HepG2 (cell line): ENCODE data around the gene TMEM143. TPM values are rescaled to one million over a fixed set of nuclear protein-coding genes. Genes with fewer than 3 reads are reported as not detected.

ENCODE experiments used
- ATAC-seq: fragments of 200-7000 bp; cut with Tn5 transposase; 3 replicates; pipeline ENCODE4 v1.9.1; 2020; ENCODE audit warnings: mild to moderate bottlenecking, moderate library complexity
- BruUV-seq: library from RNA; stranded (reverse); fragments of 400-500 nt; replicated peaks from 2 replicates; lab custom pipeline; 2021; lab: Mats Ljungman, UMichigan
- CTCF ChIA-PET: fragments of 300-600 bp; formaldehyde crosslinking; extraction: SDS; loops from one replicate; lab custom pipeline; 2021; ENCODE audit warnings: low total read pairs, inconsistent platforms, low intra/inter-chr PET ratio; lab: Yijun Ruan, JAX
- POLR2A ChIA-PET: fragments of 350-600 bp; sonication (Branson Sonifier 250); formaldehyde crosslinking; loops from one replicate; lab custom pipeline; 2020; ENCODE audit warnings: antibody characterized with exemption, inconsistent platforms; lab: Yijun Ruan, JAX
- DNase-seq: peaks from one replicate; pipeline ENCODE4 v3.0.0-alpha.2; 2015; ENCODE audit warnings: low spot score
- FAIRE-seq: peaks from 3 replicates; lab custom pipeline; 2011; peaks lifted over from hg19 to GRCh38; lab: Jason Lieb, UNC
- H2AFZ ChIP-seq: one replicate; pipeline ENCODE4 v1.6.1; 2011; ENCODE audit warnings: low read length, inconsistent platforms
- H3K27ac ChIP-seq: fragments of 300-600 bp; 3 replicates; pipeline ENCODE4 v1.8.0; 2011; ENCODE audit warnings: mixed run types, mild to moderate bottlenecking, mixed read lengths, low read length, inconsistent platforms; ENCODE audit not compliant: insufficient read depth; ENCODE audit errors: extremely low read length
- H3K27me3 ChIP-seq, 2 experiments: fragments of 200-600 bp in 1 of 2; 2 replicates in 1 of 2; 3 replicates in 1 of 2; pipeline versions ENCODE4 v1.6.0 to v1.8.0; 2011; ENCODE audit warnings: low read length in 2 of 2, mild to moderate bottlenecking in 2 of 2, moderate library complexity in 2 of 2, inconsistent platforms in 1 of 2; ENCODE audit not compliant: insufficient read depth in 2 of 2, control insufficient read depth in 1 of 2
- H3K36me3 ChIP-seq, 2 experiments: fragments of 200-600 bp in 1 of 2; replicated peaks in 1 of 2; 2 replicates in 1 of 2; 3 replicates in 1 of 2; pipeline versions ENCODE4 v1.5.1 to v1.8.0; 2011; ENCODE audit warnings: low read length in 2 of 2, inconsistent platforms in 1 of 2; ENCODE audit not compliant: insufficient read depth in 2 of 2, control insufficient read depth in 1 of 2
- H3K4me1 ChIP-seq: 2 replicates; pipeline ENCODE4 v1.5.1; 2012; ENCODE audit warnings: low read length, inconsistent platforms; ENCODE audit not compliant: insufficient read depth
- H3K4me2 ChIP-seq: 2 replicates; pipeline ENCODE4 v1.6.0; 2011; ENCODE audit warnings: low read depth, low read length, inconsistent platforms
- H3K4me3 ChIP-seq, 3 experiments: fragments of 200-600 bp in 1 of 3; sonication (generic), shearing (Covaris generic) in 1 of 3; replicated peaks in 1 of 3; 2 replicates each; pipeline ENCODE4 v1.5.1; 2011 to 2016; ENCODE audit warnings: low read length in 3 of 3, inconsistent platforms in 2 of 3, low read depth in 2 of 3, mild to moderate bottlenecking in 2 of 3, control low read depth in 1 of 3, mixed read lengths in 1 of 3; ENCODE audit not compliant: insufficient read depth in 1 of 3
- H3K79me2 ChIP-seq: one replicate; pipeline ENCODE4 v1.6.1; 2011; ENCODE audit warnings: low read length, inconsistent platforms; ENCODE audit not compliant: insufficient read depth
- H3K9ac ChIP-seq: 2 replicates; pipeline ENCODE4 v1.6.0; 2011; ENCODE audit warnings: mild to moderate bottlenecking, low read depth, low read length, inconsistent platforms; ENCODE audit not compliant: insufficient read depth
- H3K9me3 ChIP-seq: 2 replicates; pipeline ENCODE4 v1.5.1; 2012; ENCODE audit warnings: mild to moderate bottlenecking, low read length
- H4K20me1 ChIP-seq: 2 replicates; pipeline ENCODE4 v1.6.0; 2011; ENCODE audit warnings: inconsistent platforms, mild to moderate bottlenecking, low read length, moderate library complexity; ENCODE audit not compliant: insufficient read depth
- ARHGAP35 ChIP-seq: sonication (generic); formaldehyde crosslinking; IDR thresholded peaks from 2 replicates; pipeline ENCODE4 v1.9.0; 2022; ENCODE audit warnings: mild to moderate bottlenecking, inconsistent platforms, moderate library complexity, missing genetic modification reagents, borderline replicate concordance
- ARNTL ChIP-seq: sonication (generic); formaldehyde crosslinking; IDR thresholded peaks from 2 replicates; pipeline ENCODE4 v1.4.0; 2020; ENCODE audit warnings: mild to moderate bottlenecking, missing genetic modification reagents
- ATAD3A ChIP-seq: sonication (generic); formaldehyde crosslinking; IDR thresholded peaks from 2 replicates; pipeline ENCODE4 v1.4.0; 2020; ENCODE audit warnings: missing genetic modification reagents
- BCL3 ChIP-seq: sonication (generic); formaldehyde crosslinking; IDR thresholded peaks from 2 replicates; pipeline ENCODE4 v1.5.1; 2020; ENCODE audit warnings: mild to moderate bottlenecking, missing genetic modification reagents, moderate library complexity
- GPN1 ChIP-seq: sonication (generic); formaldehyde crosslinking; IDR thresholded peaks from 2 replicates; pipeline ENCODE4 v1.5.1; 2020; ENCODE audit warnings: missing genetic modification reagents, borderline replicate concordance
- KLF16 ChIP-seq, 2 experiments: sonication (generic) in 1 of 2; formaldehyde crosslinking in 1 of 2; IDR thresholded peaks; 2 replicates each; pipeline versions ENCODE4 v1.6.1 to v1.8.0; 2016 to 2023; ENCODE audit warnings: missing genetic modification reagents in 2 of 2, missing compliant biosample characterization in 1 of 2
- KMT2B ChIP-seq: IDR thresholded peaks from 2 replicates; pipeline ENCODE4 v1.6.1; 2016; ENCODE audit warnings: missing genetic modification reagents, missing compliant biosample characterization
- MXI1 ChIP-seq: IDR thresholded peaks from 3 replicates; pipeline ENCODE4 v1.6.1; 2012; ENCODE audit warnings: low read depth, low read length, inconsistent platforms, borderline replicate concordance
- MZF1 ChIP-seq: sonication (generic); formaldehyde crosslinking; IDR thresholded peaks from 2 replicates; pipeline ENCODE4 v1.8.1; 2023; ENCODE audit warnings: mild to moderate bottlenecking, missing genetic modification reagents, borderline replicate concordance
- NFYB ChIP-seq: sonication (generic); formaldehyde crosslinking; IDR thresholded peaks from 2 replicates; pipeline ENCODE4 v1.4.0; 2020; ENCODE audit warnings: missing genetic modification reagents
- SMARCE1 ChIP-seq: fragments of 450-650 bp; IDR thresholded peaks from 2 replicates; pipeline ENCODE4 v1.6.1; 2017; ENCODE audit warnings: borderline replicate concordance
- SNAPC2 ChIP-seq: sonication (generic); formaldehyde crosslinking; IDR thresholded peaks from 2 replicates; pipeline ENCODE4 v1.8.1; 2022; ENCODE audit warnings: mild to moderate bottlenecking, missing genetic modification reagents
- TBP ChIP-seq: sonication (generic); formaldehyde crosslinking; IDR thresholded peaks from 2 replicates; pipeline ENCODE4 v1.5.0; 2020; ENCODE audit warnings: missing genetic modification reagents
- ZNF124 ChIP-seq: sonication (generic); formaldehyde crosslinking; IDR thresholded peaks from 2 replicates; pipeline ENCODE4 v1.4.0; 2020; ENCODE audit warnings: missing genetic modification reagents
- ZNF510 ChIP-seq: sonication (generic); formaldehyde crosslinking; IDR thresholded peaks from 2 replicates; pipeline ENCODE4 v1.4.0; 2020; ENCODE audit warnings: low read depth, mild to moderate bottlenecking, missing genetic modification reagents
- ZNF546 ChIP-seq: sonication (generic); formaldehyde crosslinking; conservative IDR thresholded peaks from 2 replicates; pipeline ENCODE4 v1.8.1; 2023; ENCODE audit warnings: mild to moderate bottlenecking, missing genetic modification reagents
- ZNF839 ChIP-seq: sonication (generic); formaldehyde crosslinking; IDR thresholded peaks from 2 replicates; pipeline ENCODE4 v1.4.0; 2020; ENCODE audit warnings: missing genetic modification reagents, mild to moderate bottlenecking, borderline replicate concordance
- WGBS: methylation state at CpG from one replicate; pipeline ENCODE4 v1.1.6; 2017; ENCODE audit warnings: low lambda C conversion rate; 5-methylcytosine and 5-hydroxymethylcytosine counted together
- in situ Hi-C: cut with HindIII; loops from 2 replicates; pipeline ENCODE4 v1.10.0; 2017; ENCODE audit warnings: low pct_unique_long_range_greater_than_20kb; ENCODE audit not compliant: extremely low pct_ligation_motif_present
- intact Hi-C: fragments of 100-400 bp; cut with micrococcal nuclease; formaldehyde crosslinking; loops from one replicate; pipeline ENCODE4 v1.10.0; 2022; ENCODE audit not compliant: unreplicated experiment
- polyA plus RNA-seq, 8 experiments: library from polyadenylated mRNA; depleted of rRNA in 3 of 8; stranded (reverse) in 7 of 8; unstranded in 1 of 8; fragments of >200 nt; fragmentation: Illumina TruSeq in 4 of 8; extraction: Trizol in 4 of 8; gene quantifications; 2 replicates each; pipeline versions ENCODE4 v1.2.1 to v1.2.3, GENCODE V29; 2011 to 2016; ENCODE audit warnings: low read depth in 4 of 8, missing spikeins in 1 of 8, mixed read lengths in 1 of 8; ENCODE audit not compliant: insufficient read depth in 1 of 8
- total RNA-seq, 5 experiments: library from RNA; depleted of rRNA; stranded (reverse); fragments of >200 nt; fragmentation: Illumina TruSeq; extraction: Trizol; gene quantifications; 2 replicates each; pipeline ENCODE4 v1.2.3, GENCODE V29; 2016; ENCODE audit warnings: low read depth in 1 of 5
- TF ChIP-seq, protein P1 (sequence below): fragments of 450-650 bp; IDR thresholded peaks from 2 replicates; pipeline ENCODE4 v1.6.1; 2017
- TF ChIP-seq, protein P2 (sequence below): sonication (generic); formaldehyde crosslinking; IDR thresholded peaks from 2 replicates; pipeline ENCODE4 v1.4.0; 2020; ENCODE audit warnings: mild to moderate bottlenecking, missing genetic modification reagents, borderline replicate concordance

The TMEM143 gene
- total and polyA plus RNA-seq, 2 of the 13 experiments (the other 11 are each of a cell fraction or from before 2014, with no cell fraction given): 7.7 to 11.3 TPM

- Histone ChIP-seq H3K9ac (no peak overlapping the region), H3K27me3 (no peaks in the 10 kb centered on the region), H3K9me3 (no peaks in the 10 kb centered on the region), H3K4me2 (no peak overlapping the region), H3K27ac (no peak overlapping the region), H3K36me3 (peaks cover 0 to 2% of the 10 kb centered on the region in 2 experiments; a peak in 1 of 5 replicates), H4K20me1 (no peaks in the 10 kb centered on the region), H3K4me1 (peaks cover 28% of the 10 kb centered on the region), H3K4me3 (no peak overlapping the region), H2AFZ (no peak overlapping the region), H3K79me2 (no peaks in the 10 kb centered on the region)
- TF ChIP-seq BCL3 (no peak), ARHGAP35 (CRISPR knock-in tag) (no peak), ZNF546 (no peak), MZF1 (CRISPR knock-in tag) (no peak), ARNTL (CRISPR knock-in tag) (no peak), MXI1 (no peak), ATAD3A (CRISPR knock-in tag) (no peak), GPN1 (CRISPR knock-in tag) (no peak), ZNF510 (CRISPR knock-in tag) (no peak), SNAPC2 (no peak), SMARCE1 (no peak), NFYB (CRISPR knock-in tag) (no peak), KMT2B (CRISPR knock-in tag) (no peak), ZNF124 (CRISPR knock-in tag) (no peak), KLF16 (CRISPR knock-in tag; IDR thresholded peaks at IDR 0.05) (no peak), TBP (CRISPR knock-in tag) (no peak), ZNF839 (no peak)
- TF ChIP-seq, protein P1, sequence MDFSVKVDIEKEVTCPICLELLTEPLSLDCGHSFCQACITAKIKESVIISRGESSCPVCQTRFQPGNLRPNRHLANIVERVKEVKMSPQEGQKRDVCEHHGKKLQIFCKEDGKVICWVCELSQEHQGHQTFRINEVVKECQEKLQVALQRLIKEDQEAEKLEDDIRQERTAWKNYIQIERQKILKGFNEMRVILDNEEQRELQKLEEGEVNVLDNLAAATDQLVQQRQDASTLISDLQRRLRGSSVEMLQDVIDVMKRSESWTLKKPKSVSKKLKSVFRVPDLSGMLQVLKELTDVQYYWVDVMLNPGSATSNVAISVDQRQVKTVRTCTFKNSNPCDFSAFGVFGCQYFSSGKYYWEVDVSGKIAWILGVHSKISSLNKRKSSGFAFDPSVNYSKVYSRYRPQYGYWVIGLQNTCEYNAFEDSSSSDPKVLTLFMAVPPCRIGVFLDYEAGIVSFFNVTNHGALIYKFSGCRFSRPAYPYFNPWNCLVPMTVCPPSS: no peak
- TF ChIP-seq, protein P2, sequence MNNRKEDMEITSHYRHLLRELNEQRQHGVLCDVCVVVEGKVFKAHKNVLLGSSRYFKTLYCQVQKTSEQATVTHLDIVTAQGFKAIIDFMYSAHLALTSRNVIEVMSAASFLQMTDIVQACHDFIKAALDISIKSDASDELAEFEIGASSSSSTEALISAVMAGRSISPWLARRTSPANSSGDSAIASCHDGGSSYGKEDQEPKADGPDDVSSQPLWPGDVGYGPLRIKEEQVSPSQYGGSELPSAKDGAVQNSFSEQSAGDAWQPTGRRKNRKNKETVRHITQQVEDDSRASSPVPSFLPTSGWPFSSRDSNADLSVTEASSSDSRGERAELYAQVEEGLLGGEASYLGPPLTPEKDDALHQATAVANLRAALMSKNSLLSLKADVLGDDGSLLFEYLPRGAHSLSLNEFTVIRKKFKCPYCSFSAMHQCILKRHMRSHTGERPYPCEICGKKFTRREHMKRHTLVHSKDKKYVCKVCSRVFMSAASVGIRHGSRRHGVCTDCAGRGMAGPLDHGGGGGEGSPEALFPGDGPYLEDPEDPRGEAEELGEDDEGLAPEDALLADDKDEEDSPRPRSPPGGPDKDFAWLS (CRISPR knock-in tag): no peak
- ATAC-seq: no peak
- WGBS: 96% methylated on average over 3 of the region's 3 CpGs
- no peak for FAIRE-seq
- no TSS peak for BruUV-seq
- intact Hi-C loops: no loop called here
- ChIA-PET POLR2A (no interaction called here), CTCF (no interaction called here)
- no peak for DNase-seq
- in situ Hi-C loops: no loop called here
Measured at GRCh38 chr19:48361912-48362311, 1.8 kb downstream of the TMEM143 start.
